K562 (cell line): ENCODE results near the gene EXOC7. TPM values are rescaled to one million over a fixed set of nuclear protein-coding genes. Genes with fewer than 3 reads are reported as not detected.

Experiments used
- CTCF ChIP-seq, 3 experiments: IDR thresholded peaks in 2 of 3; conservative IDR thresholded peaks in 1 of 3; 2 replicates each; pipeline ENCODE4 v1.5.1; 2011 to 2012; ENCODE audit warnings: low read length in 3 of 3, mild to moderate bottlenecking in 3 of 3, control low read depth in 2 of 3, improper control_type of control experiment in 1 of 3, inconsistent platforms in 1 of 3, low read depth in 1 of 3, mixed read lengths in 1 of 3, moderate library complexity in 1 of 3; ENCODE audit not compliant: insufficient read depth in 2 of 3
- EGR1 ChIP-seq: fragments of 450-650 bp; conservative IDR thresholded peaks from 2 replicates; pipeline ENCODE4 v1.6.1; 2017; ENCODE audit warnings: mild to moderate bottlenecking
- MED1 ChIP-seq: sonication (generic); formaldehyde crosslinking; IDR thresholded peaks from 2 replicates; pipeline ENCODE4 v1.8.1; 2023; ENCODE audit warnings: missing genetic modification reagents, borderline replicate concordance
- NFRKB ChIP-seq: fragments of 450-650 bp; IDR thresholded peaks from 2 replicates; pipeline ENCODE4 v1.6.1; 2016; ENCODE audit warnings: low read depth
- SAFB ChIP-seq: fragments of 200-400 bp; formaldehyde crosslinking; IDR thresholded peaks from 2 replicates; pipeline ENCODE4 v1.6.1; 2017; ENCODE audit warnings: low read depth, low read length, borderline replicate concordance
- TRIM24 ChIP-seq, 2 experiments: fragments of 450-650 bp; IDR thresholded peaks; 2 replicates each; pipeline ENCODE4 v1.6.1; 2016
- ZNF75A ChIP-seq: fragments of 450-650 bp; formaldehyde crosslinking; IDR thresholded peaks from 2 replicates; pipeline ENCODE4 v1.4.0; 2020; ENCODE audit warnings: mild to moderate bottlenecking
- ZNF76 ChIP-seq: fragments of 250-450 bp; sonication (Bioruptor Pico); IDR thresholded peaks from 2 replicates; pipeline ENCODE4 v1.4.0; 2020; ENCODE audit warnings: mild to moderate bottlenecking, moderate library complexity, borderline replicate concordance
- polyA plus RNA-seq, 8 experiments: library from polyadenylated mRNA; depleted of rRNA in 4 of 8; stranded (reverse) in 5 of 8; unstranded in 3 of 8; fragments of >200 nt; fragmentation: Nextera tagmentation in 2 of 8; fragmentation: Illumina TruSeq in 1 of 8; extraction: Ambion mirVana in 2 of 8; extraction: Trizol in 1 of 8; gene quantifications; 2 replicates each; pipeline versions ENCODE4 v1.2.1 to v1.2.3, GENCODE V29; 2011 to 2014; ENCODE audit warnings: inconsistent platforms in 1 of 8, missing spikeins in 1 of 8
- total RNA-seq, 7 experiments: library from RNA; depleted of rRNA in 6 of 7; stranded (reverse); fragments of >200 nt in 6 of 7; fragmentation: Illumina TruSeq in 2 of 7; extraction: Trizol in 2 of 7; gene quantifications; 2 replicates each; pipeline versions ENCODE4 v1.2.1 to v1.2.3, GENCODE V29; 2011 to 2021; ENCODE audit warnings: low replicate concordance in 1 of 7
- TF ChIP-seq, protein P1 (sequence below): fragments of 450-650 bp; IDR thresholded peaks from 2 replicates; pipeline ENCODE4 v1.6.1; 2016; ENCODE audit warnings: low read depth, mild to moderate bottlenecking, moderate library complexity
- TF ChIP-seq, protein P2 (sequence below), 2 experiments: fragments of 450-650 bp in 1 of 2; sonication (generic) in 1 of 2; formaldehyde crosslinking in 1 of 2; IDR thresholded peaks; 2 replicates each; pipeline versions ENCODE4 v1.7.1 to v1.9.0; 2016 to 2022; ENCODE audit warnings: inconsistent platforms in 1 of 2, mild to moderate bottlenecking in 1 of 2, missing genetic modification reagents in 1 of 2

Gene EXOC7
- total and polyA plus RNA-seq, 9 of the 15 experiments (the other 6 are each of a cell fraction or from before 2014, with no cell fraction given), result 18.6 to 57.0 (median 35.0) TPM

GRCh38 chr17:76103274-76104139 is at the start of gene EXOC7 (continued):
- no peak for TF ChIP-seq ZNF76 (CRISPR knock-in tag)
- no peak for TF ChIP-seq ZNF75A (CRISPR knock-in tag)
- TF ChIP-seq CTCF (IDR thresholded peaks at IDR 0.05 in 2 of 3, conservative IDR thresholded peaks at IDR 0.05 in 1 of 3; ENCODE audit: insufficient read depth in 2 of 3, low read depth in 1 of 3, low read length in 3 of 3), result no peak
- TF ChIP-seq, protein P1, sequence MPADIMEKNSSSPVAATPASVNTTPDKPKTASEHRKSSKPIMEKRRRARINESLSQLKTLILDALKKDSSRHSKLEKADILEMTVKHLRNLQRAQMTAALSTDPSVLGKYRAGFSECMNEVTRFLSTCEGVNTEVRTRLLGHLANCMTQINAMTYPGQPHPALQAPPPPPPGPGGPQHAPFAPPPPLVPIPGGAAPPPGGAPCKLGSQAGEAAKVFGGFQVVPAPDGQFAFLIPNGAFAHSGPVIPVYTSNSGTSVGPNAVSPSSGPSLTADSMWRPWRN, result no peak
- 0 out of 4 replicates have a peak, but pooled peaks of 1 of the 2 experiments have one; percentile 10 for TF ChIP-seq TRIM24 (IDR thresholded peaks at IDR 0.05)
- TF ChIP-seq, protein P2, sequence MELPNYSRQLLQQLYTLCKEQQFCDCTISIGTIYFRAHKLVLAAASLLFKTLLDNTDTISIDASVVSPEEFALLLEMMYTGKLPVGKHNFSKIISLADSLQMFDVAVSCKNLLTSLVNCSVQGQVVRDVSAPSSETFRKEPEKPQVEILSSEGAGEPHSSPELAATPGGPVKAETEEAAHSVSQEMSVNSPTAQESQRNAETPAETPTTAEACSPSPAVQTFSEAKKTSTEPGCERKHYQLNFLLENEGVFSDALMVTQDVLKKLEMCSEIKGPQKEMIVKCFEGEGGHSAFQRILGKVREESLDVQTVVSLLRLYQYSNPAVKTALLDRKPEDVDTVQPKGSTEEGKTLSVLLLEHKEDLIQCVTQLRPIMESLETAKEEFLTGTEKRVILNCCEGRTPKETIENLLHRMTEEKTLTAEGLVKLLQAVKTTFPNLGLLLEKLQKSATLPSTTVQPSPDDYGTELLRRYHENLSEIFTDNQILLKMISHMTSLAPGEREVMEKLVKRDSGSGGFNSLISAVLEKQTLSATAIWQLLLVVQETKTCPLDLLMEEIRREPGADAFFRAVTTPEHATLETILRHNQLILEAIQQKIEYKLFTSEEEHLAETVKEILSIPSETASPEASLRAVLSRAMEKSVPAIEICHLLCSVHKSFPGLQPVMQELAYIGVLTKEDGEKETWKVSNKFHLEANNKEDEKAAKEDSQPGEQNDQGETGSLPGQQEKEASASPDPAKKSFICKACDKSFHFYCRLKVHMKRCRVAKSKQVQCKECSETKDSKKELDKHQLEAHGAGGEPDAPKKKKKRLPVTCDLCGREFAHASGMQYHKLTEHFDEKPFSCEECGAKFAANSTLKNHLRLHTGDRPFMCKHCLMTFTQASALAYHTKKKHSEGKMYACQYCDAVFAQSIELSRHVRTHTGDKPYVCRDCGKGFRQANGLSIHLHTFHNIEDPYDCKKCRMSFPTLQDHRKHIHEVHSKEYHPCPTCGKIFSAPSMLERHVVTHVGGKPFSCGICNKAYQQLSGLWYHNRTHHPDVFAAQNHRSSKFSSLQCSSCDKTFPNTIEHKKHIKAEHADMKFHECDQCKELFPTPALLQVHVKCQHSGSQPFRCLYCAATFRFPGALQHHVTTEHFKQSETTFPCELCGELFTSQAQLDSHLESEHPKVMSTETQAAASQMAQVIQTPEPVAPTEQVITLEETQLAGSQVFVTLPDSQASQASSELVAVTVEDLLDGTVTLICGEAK (IDR thresholded peaks at IDR 0.05), result peak; percentile 84
- TF ChIP-seq, protein P2 (CRISPR knock-in tag; IDR thresholded peaks at IDR 0.05), result no peak
- peak; percentile 64; the same call in 1 of the 2 replicates for TF ChIP-seq EGR1
- TF ChIP-seq MED1 (CRISPR knock-in tag), result no peak
- TF ChIP-seq NFRKB, result peak; percentile 77
- TF ChIP-seq SAFB, result no peak
